ENCODE results near the gene TMCO2.

Gene TMCO2

GRCh38 chr1:40300651-40301050, 52.9 kb downstream of the TMCO2 start:
- Histone ChIP-seq H3K4me1 (ENCODE audit: low read length) (no peaks in the 10 kb centered on the region), H3K9ac (ENCODE audit: low read length) (no peak overlapping the region), H3K36me3 (replicated peaks; ENCODE audit: low read depth, low read length) (peaks cover 2% of the 10 kb centered on the region), H2AFZ (ENCODE audit: low read depth, low read length) (no peak overlapping the region), H3K27me3 (ENCODE audit: low read depth, low read length) (no peaks in the 10 kb centered on the region), H3K79me2 (ENCODE audit: low read length) (no peaks in the 10 kb centered on the region), H3K4me2 (ENCODE audit: low read length) (no peak overlapping the region), H3K27ac (ENCODE audit: low read length) (no peak overlapping the region), H3K9me3 (ENCODE audit: insufficient read depth, low read length) (no peaks in the 10 kb centered on the region), H4K20me1 (ENCODE audit: insufficient read depth, low read length) (no peaks in the 10 kb centered on the region), H3K4me3 (ENCODE audit: low read length) (no peak overlapping the region)
- TF ChIP-seq EZH2phosphoT487 (IDR thresholded peaks at IDR 0.05; ENCODE audit: low read depth) = no peak
- TF ChIP-seq CTCF (IDR thresholded peaks at IDR 0.05; ENCODE audit: low read depth, low read length) = no peak

- no peak overlapping the region for H3K4me3 ChIP-seq (ENCODE audit: low read length)
- no peak overlapping the region for H3K27ac ChIP-seq (ENCODE audit: low read length)
- H3K9ac ChIP-seq (ENCODE audit: low read length) = no peak overlapping the region
- H3K27me3 ChIP-seq (ENCODE audit: low read depth, low read length) = no peaks in the 10 kb centered on the region
- no peaks in the 10 kb centered on the region for H3K9me3 ChIP-seq (ENCODE audit: insufficient read depth, low read length)
- no peak overlapping the region for H2AFZ ChIP-seq (ENCODE audit: low read depth, low read length)
- peaks cover 2% of the 10 kb centered on the region for H3K36me3 ChIP-seq (replicated peaks; ENCODE audit: low read depth, low read length)
- TF ChIP-seq EZH2phosphoT487 (IDR thresholded peaks at IDR 0.05; ENCODE audit: low read depth) (no peak), CTCF (IDR thresholded peaks at IDR 0.05; ENCODE audit: low read depth, low read length) (no peak)
- no peaks in the 10 kb centered on the region for H4K20me1 ChIP-seq (ENCODE audit: insufficient read depth, low read length)
- no peaks in the 10 kb centered on the region for H3K4me1 ChIP-seq (ENCODE audit: low read length)
- no peaks in the 10 kb centered on the region for H3K79me2 ChIP-seq (ENCODE audit: low read length)
- H3K4me2 ChIP-seq (ENCODE audit: low read length) = no peak overlapping the region
Observed at GRCh38 chr1:40301066-40301465, 53.3 kb downstream of the TMCO2 start.

All from OCI-LY3 (cell line).